Epithelial cell of umbilical artery (primary cell): ENCODE data around the gene TNPO2. TPM values are rescaled to one million over a fixed set of nuclear protein-coding genes. Genes with fewer than 3 reads are reported as not detected.

Source experiments
- total RNA-seq: library from RNA; depleted of rRNA; stranded (reverse); fragments of >200 nt; gene quantifications from 2 replicates; pipeline ENCODE4 v1.2.3, GENCODE V29; 2014

Gene TNPO2
- 17.2 and 23.4 TPM in 2 replicates for total RNA-seq

GRCh38 chr19:12723641-12724426, at the start of gene TNPO2:
Gene TNPO2 (minus strand): TSS chr19:12723932. CDS start chr19:12720977, 2,955 bp downstream.

GRCh38 chr19:12751635-12752034, 27.9 kb upstream of the TNPO2 start, which contains the start of gene BEST2:
Gene BEST2 (plus strand): TSS chr19:12751791. CDS start chr19:12752593, 802 bp downstream.

GRCh38 chr19:12736995-12737834, 13.5 kb upstream of the TNPO2 start, which contains the start of gene GET3:
Gene GET3 (plus strand): TSS chr19:12737497. CDS start chr19:12737506, 9 bp downstream.

GRCh38 chr19:12696366-12697335, 27.1 kb downstream of the TNPO2 start, which contains the start of gene FBXW9:
Gene FBXW9 (minus strand): TSS chr19:12696631. CDS start chr19:12696581, 50 bp downstream.

GRCh38 chr19:12687496-12688196, 36.1 kb downstream of the TNPO2 start, which contains the start of gene GNG14:
Gene GNG14 (plus strand): TSS chr19:12687998. CDS start chr19:12688049, 51 bp downstream.

GRCh38 chr19:12681074-12681987, 42.4 kb downstream of the TNPO2 start, which contains the start of gene DHPS:
Gene DHPS (minus strand): TSS chr19:12681880. CDS start chr19:12681766, 114 bp downstream.

GRCh38 chr19:12666265-12667048, 57.3 kb downstream of the TNPO2 start, which contains the start of the genes MAN2B1 and WDR83:
Gene MAN2B1 (minus strand): TSS chr19:12666742. CDS start chr19:12666701, 41 bp downstream.
Gene WDR83 (plus strand): TSS chr19:12666807. CDS start chr19:12669791, 2,984 bp downstream.

Other genes starting within 250 kb of the TNPO2 start
- 2.3 and 4.6 TPM in 2 replicates for gene ZNF709, start 239.1 kb downstream of the TNPO2 start, total RNA-seq
- gene ZNF564, start 172.4 kb downstream of the TNPO2 start, total RNA-seq, result 6.2 and 8.2 TPM in 2 replicates
- 4.5 and 7.8 TPM in 2 replicates for gene ZNF490, start 113.1 kb downstream of the TNPO2 start, total RNA-seq
- gene ZNF791, start 113.0 kb downstream of the TNPO2 start, total RNA-seq, result 10.8 and 14.9 TPM in 2 replicates
- gene MAN2B1, start 57.2 kb downstream of the TNPO2 start, total RNA-seq, result 20.5 and 24.0 TPM in 2 replicates
- 8.8 and 9.6 TPM in 2 replicates for gene WDR83, start 57.1 kb downstream of the TNPO2 start, total RNA-seq
- 59.4 and 60.9 TPM in 2 replicates for gene DHPS, start 42.1 kb downstream of the TNPO2 start, total RNA-seq
- gene GNG14, start 35.9 kb downstream of the TNPO2 start, total RNA-seq, result not detected in 2 replicates
- gene FBXW9, start 27.3 kb downstream of the TNPO2 start, total RNA-seq, result 7.0 and 14.6 TPM in 2 replicates
- 143 and 162 TPM in 2 replicates for gene TRIR, start 10.8 kb upstream of the TNPO2 start, total RNA-seq
- gene GET3, start 13.6 kb upstream of the TNPO2 start, total RNA-seq, result 89.0 and 108 TPM in 2 replicates
- not detected in 2 replicates for gene BEST2, start 27.9 kb upstream of the TNPO2 start, total RNA-seq
- 7.1 and 8.5 TPM in 2 replicates for gene HOOK2, start 51.6 kb upstream of the TNPO2 start, total RNA-seq
- gene JUNB, start 67.6 kb upstream of the TNPO2 start, total RNA-seq, result 48.3 and 73.4 TPM in 2 replicates
- 258 and 276 TPM in 2 replicates for gene PRDX2, start 77.9 kb upstream of the TNPO2 start, total RNA-seq
- gene THSD8, start 78.1 kb upstream of the TNPO2 start, total RNA-seq, result not detected in 2 replicates
- 35.4 and 36.8 TPM in 2 replicates for gene RNASEH2A, start 82.7 kb upstream of the TNPO2 start, total RNA-seq
- gene RTBDN, start 110.6 kb upstream of the TNPO2 start, total RNA-seq, result not detected in 2 replicates
- under 0.01 and 0.65 TPM in 2 replicates for gene MAST1, start 114.6 kb upstream of the TNPO2 start, total RNA-seq
- gene DNASE2, start 157.5 kb upstream of the TNPO2 start, total RNA-seq, result 15.6 and 21.4 TPM in 2 replicates
- under 0.01 TPM in 1 of 2 replicates, not detected in the other for gene KLF1, start 163.3 kb upstream of the TNPO2 start, total RNA-seq
- gene GCDH, start 167.2 kb upstream of the TNPO2 start, total RNA-seq, result 48.1 and 50.6 TPM in 2 replicates
- 0.30 and 0.32 TPM in 2 replicates for gene SYCE2, start 195.4 kb upstream of the TNPO2 start, total RNA-seq
- gene FARSA, start 209.8 kb upstream of the TNPO2 start, total RNA-seq, result 60.1 and 63.2 TPM in 2 replicates
- 1,595 and 1,926 TPM in 2 replicates for gene CALR, start 214.7 kb upstream of the TNPO2 start, total RNA-seq
- gene RAD23A, start 221.9 kb upstream of the TNPO2 start, total RNA-seq, result 50.0 and 66.1 TPM in 2 replicates
- gene GADD45GIP1, start 233.3 kb upstream of the TNPO2 start, total RNA-seq, result 34.7 and 39.3 TPM in 2 replicates
- not detected in 2 replicates for gene DAND5, start 245.6 kb upstream of the TNPO2 start, total RNA-seq